PC-3 (cell line): ENCODE data around the gene USH1G.
"Not testable (repeated sequence)": the region's sequence is repeated elsewhere in the genome, so short reads cannot be mapped to it uniquely, and the experiment has no call there.

ENCODE experiments used
- CTCF ChIP-seq: fragments of 300-600 bp; sonication (generic); conservative IDR thresholded peaks from 2 replicates; pipeline ENCODE4 v1.5.1; 2017; ENCODE audit warnings: antibody characterized with exemption, low read depth, mild to moderate bottlenecking, low read length
- EZH2 ChIP-seq: fragments of 300-600 bp; sonication (generic); IDR thresholded peaks from one replicate; pipeline ENCODE4 v1.6.1; 2017; ENCODE audit warnings: antibody characterized with exemption, mild to moderate bottlenecking, low read length; ENCODE audit not compliant: unreplicated experiment
- EZH2phosphoT487 ChIP-seq: fragments of 300-600 bp; sonication (generic); IDR thresholded peaks from 2 replicates; pipeline ENCODE4 v1.6.1; 2018; ENCODE audit warnings: mild to moderate bottlenecking, antibody characterized with exemption, low read length, borderline replicate concordance

- not testable (repeated sequence) for TF ChIP-seq CTCF, EZH2, EZH2phosphoT487
Observed at GRCh38 chr17:74870028-74870427, 53.0 kb downstream of the USH1G start.
